HG02884 (cell line): ENCODE measurements around the gene SYNJ1.
"Not testable (repeated sequence)": the region's sequence is repeated elsewhere in the genome, so short reads cannot be mapped to it uniquely, and the experiment has no call there.

Source experiments
- ATAC-seq: cut with Tn5 transposase; IDR thresholded peaks from one replicate; pipeline ENCODE4 v1.9.1; 2021; ENCODE audit warnings: mild to moderate bottlenecking, moderate library complexity; ENCODE audit not compliant: unreplicated experiment

SYNJ1 gene, protein sequence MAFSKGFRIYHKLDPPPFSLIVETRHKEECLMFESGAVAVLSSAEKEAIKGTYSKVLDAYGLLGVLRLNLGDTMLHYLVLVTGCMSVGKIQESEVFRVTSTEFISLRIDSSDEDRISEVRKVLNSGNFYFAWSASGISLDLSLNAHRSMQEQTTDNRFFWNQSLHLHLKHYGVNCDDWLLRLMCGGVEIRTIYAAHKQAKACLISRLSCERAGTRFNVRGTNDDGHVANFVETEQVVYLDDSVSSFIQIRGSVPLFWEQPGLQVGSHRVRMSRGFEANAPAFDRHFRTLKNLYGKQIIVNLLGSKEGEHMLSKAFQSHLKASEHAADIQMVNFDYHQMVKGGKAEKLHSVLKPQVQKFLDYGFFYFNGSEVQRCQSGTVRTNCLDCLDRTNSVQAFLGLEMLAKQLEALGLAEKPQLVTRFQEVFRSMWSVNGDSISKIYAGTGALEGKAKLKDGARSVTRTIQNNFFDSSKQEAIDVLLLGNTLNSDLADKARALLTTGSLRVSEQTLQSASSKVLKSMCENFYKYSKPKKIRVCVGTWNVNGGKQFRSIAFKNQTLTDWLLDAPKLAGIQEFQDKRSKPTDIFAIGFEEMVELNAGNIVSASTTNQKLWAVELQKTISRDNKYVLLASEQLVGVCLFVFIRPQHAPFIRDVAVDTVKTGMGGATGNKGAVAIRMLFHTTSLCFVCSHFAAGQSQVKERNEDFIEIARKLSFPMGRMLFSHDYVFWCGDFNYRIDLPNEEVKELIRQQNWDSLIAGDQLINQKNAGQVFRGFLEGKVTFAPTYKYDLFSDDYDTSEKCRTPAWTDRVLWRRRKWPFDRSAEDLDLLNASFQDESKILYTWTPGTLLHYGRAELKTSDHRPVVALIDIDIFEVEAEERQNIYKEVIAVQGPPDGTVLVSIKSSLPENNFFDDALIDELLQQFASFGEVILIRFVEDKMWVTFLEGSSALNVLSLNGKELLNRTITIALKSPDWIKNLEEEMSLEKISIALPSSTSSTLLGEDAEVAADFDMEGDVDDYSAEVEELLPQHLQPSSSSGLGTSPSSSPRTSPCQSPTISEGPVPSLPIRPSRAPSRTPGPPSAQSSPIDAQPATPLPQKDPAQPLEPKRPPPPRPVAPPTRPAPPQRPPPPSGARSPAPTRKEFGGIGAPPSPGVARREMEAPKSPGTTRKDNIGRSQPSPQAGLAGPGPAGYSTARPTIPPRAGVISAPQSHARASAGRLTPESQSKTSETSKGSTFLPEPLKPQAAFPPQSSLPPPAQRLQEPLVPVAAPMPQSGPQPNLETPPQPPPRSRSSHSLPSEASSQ (N-terminal part only)

DNA sequence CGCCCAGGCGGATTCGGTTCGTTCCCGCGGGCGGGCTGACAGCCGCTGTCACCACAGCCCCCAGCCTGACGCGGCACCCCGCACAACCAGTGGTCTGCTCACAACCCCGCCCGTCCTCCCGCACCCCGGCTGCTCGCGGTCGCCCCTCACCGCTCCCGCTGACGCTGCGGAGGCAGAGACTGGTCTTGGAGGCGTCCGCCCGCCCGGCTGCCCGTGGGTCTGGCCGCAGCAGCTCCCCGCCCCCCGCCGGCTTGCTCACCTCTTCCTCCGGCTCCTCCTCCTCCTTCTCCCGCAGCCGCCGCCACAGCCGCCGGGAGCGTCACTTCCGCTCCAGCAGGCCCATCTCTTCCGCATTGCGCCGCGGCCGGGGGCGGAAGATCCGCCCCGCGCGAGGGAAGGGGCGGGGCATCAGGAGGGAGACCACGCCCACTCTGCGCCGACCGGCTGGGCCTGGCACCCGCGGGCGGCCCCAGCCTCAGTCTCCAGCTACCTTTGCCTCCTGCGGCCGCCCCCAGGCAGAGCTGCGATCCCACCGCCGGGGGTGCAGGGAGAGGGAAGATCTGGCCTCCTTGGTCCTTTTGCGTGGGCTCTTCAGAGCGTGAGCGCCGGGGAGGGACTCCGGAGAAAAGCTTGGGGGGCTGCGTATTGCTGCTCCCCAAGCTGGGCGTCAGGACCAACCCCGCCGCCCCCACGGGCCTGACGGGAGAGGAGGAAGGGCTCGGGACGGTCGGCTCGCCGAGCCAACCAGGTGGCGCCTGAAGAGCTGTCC lies at the start of gene SYNJ1:
SYNJ1 (minus strand) TSS at position 327 of the 769 bp plus-strand sequence. CDS start 1,118 bp downstream, outside the sequence.
- peak; percentile 87 for ATAC-seq

DNA sequence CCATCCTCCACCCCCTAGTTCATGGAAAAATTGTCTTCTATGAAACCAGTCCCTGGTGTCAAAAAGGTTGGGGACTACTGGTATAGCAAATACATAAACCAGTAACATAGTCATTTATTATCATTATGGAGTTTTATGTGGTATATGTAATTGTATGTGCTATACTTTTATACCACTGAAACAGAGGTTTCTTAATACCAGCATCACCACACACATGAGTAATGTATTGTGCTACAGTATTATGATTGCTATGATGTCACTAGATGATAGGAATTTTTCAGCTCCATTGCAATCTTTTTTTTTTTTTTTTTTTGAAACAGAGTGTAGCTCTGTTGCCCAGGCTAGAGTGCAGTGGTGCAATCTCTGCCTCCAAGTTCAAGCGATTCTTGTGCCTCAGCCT lies 49.5 kb upstream of the SYNJ1 start:
- no peak for ATAC-seq

DNA sequence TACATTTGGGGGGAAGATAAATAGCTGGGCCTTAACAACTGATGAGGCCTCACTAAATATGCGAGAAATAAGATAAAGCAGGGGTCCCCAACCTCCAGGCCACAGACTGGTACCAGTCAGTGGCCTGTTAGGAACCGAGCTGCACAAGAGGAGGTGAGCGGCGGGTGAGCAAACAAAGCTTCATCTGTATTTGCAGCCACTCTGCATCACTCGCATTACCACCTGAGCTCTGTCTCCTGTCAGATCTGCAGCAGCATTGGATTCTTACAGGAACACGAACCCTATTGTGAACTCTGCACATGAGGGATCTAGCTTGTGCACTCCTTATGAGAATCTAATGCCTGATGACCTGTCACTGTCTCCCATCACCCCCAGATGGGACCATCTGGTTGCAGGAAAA lies 48.9 kb upstream of the SYNJ1 start:
- no peak for ATAC-seq

DNA sequence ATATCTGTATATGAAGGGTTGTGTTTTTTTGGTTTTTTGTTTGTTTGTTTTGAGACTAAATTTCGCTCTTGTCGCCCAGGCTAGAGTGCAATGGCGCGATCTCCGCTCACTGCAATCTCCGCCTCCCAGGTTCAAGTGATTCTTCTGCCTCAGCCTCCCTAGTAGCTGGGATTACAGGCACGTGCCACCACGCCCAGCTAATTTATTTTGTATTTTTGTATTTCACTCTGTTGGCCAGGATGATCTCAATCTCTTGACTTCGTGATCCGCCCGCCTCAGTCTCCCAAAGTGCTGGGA lies 45.2 kb upstream of the SYNJ1 start:
- not testable (repeated sequence) for ATAC-seq

DNA sequence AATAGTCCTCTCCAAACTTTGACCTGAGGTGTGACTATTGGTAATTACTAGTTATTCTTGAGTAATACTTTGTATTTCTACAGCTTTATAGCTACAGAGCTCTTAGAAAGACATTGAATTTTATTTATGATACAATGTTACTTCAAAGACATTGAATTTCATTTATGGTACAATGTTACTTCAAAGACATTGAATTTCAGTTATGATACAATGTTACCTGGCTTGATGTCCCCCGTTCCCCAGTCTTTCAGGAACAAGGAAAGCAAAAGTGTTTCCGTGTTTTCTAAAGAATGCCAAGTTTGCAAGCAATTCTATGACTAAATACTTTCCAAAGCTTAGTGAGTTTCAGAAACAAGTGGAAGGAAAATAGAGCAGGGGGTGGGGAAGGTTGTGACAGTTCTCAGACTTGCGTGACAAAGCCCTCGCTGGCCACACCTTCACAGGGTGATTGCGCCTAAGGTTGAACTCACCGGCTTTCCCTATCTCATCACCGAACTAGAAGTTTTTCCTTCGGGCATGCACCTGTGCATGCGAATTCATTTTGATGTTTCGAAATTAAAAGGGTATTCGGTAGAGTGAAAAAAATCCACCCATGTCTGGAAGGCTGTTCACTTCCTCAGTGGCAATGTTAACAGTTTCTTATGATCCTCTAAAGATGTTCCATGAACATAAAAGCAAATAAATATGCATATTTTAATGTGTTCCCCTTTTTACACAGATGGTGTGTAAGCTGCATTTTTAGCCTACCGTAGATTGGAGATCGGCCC lies 44.7 kb upstream of the SYNJ1 start:
- no peak for ATAC-seq

DNA sequence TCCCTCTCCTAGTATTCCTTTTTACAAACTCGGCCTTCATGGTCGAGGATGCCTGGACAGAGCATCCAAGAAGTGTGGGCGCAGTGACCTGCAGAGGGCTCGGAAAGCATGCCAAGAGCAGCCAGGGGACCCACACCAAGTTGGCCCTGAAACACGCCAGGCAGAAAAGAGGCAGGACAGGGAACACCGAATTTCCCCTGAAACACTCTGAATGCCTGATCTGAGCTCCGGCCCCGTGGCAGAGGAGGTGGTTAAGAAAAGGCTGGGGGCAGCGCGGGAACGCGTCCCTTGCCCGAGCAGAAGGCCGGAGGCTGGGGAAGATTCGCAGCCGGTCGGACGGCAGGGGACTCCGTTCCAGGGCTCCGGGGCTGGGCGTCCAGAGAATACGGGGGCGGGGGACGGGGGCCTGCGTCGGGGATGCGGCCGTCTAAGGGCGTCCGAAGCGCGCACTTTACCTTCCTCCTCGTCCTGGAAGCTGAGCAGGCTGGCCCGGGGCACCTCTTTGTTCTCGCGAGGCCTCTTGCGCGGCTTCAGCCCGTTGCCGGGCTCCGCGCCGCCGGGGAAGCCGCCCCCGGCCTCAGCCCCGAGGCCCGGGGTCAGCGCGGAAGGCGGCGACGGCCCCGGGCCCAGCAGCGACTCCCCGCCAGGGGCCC lies 43.2 kb upstream of the SYNJ1 start:
- ATAC-seq = peak; percentile 39

DNA sequence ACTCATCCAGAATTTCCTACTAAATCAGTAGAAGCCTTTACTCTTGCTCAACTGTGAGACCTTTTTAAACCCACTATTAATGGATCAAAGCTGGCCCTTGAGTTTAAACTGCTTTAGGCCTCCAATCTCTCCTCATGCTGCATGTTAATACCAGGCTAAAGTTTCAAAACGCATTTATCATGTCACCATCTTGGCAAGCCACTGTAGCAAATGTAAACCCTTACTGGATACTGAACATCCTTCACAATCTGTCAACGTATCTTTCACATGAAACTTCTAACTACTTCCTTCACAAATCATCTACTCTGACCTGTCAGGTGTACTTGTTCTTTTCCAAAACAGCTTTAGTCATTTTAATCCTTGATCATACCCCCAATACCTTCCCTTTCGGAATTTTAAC lies 40.7 kb upstream of the SYNJ1 start:
- ATAC-seq = no peak

DNA sequence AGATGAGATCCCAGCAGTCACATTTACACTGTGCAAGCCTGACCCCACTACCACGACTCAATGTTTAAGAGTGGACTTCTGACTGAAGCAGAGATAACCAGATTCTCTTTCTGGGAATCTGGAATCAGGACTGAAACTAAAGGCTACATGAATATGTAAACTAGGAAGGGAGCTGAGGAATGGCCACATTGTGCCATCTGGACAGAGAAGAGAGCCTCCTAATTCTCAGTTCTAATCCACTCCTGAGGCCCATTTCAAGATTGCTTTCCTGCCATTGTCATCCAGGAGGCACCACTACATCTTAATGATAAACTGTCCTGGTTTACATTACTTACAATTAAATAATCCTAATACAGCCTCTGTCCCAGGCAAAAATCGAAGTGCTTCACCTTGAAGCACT lies 37.2 kb upstream of the SYNJ1 start:
- ATAC-seq = no peak

DNA sequence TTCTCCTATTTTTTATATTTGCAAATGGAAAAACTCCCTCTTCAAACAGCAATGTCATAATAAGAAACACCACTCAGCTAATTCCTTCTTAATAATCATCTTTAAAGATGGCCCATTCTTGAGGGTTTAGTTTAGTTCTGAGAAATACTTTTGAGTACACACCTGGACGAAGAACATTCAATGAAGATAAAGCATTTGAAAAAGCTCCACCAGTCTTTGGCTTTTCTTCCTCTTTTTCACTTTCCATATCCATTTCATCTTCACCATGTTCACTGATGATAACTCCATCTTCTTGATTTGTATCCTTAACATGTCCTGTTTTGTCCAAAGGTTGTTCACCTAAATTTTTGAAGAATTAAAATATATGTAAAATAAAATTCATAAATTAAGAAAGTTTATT lies 36.4 kb upstream of the SYNJ1 start:
- ATAC-seq = no peak

DNA sequence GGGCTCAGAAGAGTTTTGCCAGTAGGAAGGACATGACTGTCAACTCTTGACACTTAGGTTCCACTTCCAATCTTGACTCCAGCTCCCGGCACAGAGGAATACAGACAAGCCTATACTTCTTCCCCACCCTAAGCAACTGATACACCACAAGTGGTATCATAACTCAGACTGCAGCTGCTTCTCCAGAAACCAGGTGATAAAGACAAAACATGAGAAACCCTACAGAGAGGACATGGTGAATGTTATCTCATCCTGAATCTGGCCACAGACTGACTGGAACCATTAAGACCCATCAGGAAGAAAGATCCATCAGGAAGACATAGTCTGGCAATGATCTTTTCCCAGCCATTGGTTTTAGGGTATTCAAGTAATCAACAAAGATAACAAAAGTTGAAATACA lies 30.0 kb upstream of the SYNJ1 start:
- no peak for ATAC-seq

DNA sequence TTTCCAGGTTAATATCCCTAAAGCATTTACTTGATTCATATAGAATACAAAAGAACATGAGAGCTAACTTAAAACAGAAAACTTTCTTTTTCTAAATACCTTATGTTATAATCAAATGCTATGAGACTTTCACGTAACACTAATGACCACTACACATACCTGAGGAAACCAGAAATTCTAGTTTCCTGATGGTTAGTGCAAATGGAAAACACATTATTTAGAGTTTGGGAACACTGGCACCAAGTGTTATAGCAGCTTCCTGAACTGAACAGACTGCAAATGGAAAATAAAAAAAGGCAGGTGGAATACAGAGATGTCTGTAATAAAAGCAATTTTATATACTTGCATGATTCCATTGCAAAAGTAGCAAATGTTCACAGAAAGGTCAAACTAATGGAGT lies 28.3 kb upstream of the SYNJ1 start:
- no peak for ATAC-seq

DNA sequence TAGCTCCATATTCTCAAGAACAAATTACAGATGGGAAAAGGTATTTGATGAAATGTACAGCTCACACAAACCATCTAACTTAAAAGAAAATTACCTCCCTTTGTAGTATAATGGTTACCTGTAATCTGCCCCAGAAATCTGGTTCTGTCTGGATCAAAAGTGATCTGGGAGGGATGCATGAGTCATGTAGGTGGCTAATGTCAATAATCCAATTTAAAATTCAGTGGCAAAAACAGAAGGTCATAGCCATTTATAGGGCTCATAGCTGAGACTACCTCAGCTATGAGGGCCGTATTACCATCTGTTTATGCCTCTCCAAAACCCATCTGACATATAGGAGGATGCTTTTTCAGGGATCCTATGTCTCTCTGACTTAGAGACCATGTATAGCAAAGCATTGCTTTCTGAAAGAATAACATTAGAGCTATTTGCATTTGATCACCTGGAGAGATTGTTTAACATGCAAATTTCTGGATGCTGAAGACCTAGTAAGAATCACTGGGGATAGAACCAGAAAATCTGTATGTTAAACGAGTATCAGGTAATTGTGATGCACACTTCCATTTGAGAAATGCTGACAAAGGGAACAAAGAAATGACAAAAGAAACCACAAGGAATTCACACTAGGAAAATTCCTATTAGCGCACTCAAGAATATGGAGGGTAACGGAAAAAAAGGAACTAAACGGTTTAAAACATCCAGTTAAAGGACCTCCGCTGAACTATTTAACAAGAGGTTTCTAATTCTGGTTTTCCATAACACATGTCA lies 26.2 kb upstream of the SYNJ1 start:
- no peak for ATAC-seq

DNA sequence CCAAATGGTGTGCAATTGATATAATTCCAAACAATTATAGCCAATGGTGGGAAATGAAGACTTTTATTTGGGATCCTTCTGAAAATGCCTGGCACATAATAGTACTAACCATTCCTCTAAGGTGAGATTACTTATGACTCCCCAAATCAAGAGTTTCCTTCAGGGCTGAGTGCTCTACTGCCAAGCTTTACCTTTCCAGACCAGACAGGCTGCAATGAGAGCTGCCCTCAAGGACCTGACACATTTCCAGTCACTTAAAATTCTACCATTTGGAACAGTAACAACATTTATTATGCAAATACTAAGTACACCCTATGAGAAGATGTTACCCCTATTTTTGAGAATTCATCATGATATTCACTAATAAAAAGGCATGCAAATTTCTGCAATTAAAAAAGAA lies 22.6 kb upstream of the SYNJ1 start:
- ATAC-seq = no peak

DNA sequence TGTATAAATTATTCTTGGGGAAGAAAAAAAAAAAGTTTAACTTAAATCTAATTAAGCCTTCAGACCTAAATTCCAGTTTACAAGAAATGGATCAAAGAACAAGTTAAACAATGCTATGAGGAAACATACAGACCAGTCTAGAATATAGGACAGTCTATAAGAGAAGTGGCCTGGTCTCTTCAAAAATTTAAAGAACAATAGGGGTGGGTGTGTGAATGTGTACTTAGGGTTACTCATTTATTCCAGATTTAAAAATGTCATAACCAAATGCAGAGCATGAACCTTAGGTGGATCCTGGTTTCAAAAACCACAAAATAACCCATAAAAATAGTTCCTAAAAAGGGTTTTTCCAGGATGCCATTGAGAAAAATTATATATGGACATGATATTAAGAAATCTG lies 21.8 kb upstream of the SYNJ1 start:
- no peak for ATAC-seq

DNA sequence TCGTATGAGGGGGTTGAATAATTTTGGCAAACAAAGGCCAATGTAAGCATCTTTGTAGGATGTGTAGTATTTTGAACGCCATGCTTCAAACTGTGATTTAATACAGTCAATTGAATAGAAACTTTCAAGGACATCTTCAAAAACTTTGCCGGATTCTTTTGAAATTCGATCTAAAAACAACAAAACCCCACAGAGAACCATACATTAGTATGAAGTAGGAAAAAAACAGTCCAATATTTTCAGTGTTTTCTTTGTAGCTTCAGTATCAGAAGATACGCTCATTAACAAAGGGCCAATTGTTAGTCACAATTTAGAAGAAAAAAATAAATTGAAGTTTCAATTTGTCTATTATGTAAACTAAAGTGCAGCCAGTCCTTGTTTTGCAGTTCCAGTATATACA lies 20.7 kb upstream of the SYNJ1 start:
- no peak for ATAC-seq

DNA sequence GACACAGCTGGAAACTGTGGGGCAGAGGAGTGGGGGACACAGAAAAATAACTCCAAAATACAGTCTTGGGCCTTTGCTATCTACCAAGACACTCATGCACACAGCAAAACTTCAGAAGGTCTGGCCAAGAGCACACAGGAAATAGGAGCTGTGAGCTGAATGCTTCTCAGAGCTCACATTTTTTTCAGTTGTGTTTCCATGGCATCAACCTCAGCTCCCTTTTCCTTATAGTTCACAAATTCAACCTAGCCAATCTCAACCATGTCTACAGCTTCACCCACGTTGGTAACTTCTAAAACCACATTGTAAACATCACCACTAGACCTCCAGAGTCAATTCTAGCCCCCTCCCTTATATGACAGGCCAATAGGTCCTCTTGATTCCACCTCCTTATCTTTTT lies 19.6 kb upstream of the SYNJ1 start:
- no peak for ATAC-seq

DNA sequence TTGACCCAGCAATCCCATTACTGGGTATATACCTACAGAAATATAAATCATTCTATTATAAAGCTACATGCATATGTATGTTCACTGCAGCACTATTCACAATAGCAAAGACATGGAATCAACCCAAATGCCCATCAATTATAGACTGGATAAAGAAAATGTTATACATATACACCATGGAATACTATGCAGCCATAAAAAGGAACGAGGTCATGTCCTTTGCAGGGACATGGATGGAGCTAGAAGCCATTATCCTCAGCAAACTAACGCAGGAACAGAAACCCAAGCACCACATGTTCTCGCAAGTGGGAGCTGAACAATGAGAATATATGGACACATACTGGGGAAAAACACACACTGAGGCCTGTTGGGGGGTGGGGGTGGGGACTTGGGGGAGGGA lies 18.9 kb upstream of the SYNJ1 start:
- not testable (repeated sequence) for ATAC-seq

DNA sequence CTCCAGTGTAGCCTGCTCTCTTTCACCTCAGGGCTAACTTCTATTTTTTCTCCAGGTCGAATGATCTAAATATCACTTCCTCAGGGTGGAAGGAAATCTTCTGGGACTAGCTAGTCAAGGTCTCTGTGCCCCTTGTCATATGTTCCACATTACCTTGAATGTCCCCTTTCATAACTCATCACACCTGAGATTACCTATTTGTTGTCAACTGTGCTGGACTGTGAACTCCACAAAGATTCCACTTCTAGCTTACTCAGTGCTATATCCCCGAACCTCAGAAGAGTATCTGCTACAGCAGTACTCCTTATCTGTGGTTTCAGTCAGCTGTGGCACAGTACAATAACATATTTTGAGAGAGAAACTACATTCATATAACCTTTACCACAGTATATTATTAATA lies 14.6 kb upstream of the SYNJ1 start:
- ATAC-seq = no peak

DNA sequence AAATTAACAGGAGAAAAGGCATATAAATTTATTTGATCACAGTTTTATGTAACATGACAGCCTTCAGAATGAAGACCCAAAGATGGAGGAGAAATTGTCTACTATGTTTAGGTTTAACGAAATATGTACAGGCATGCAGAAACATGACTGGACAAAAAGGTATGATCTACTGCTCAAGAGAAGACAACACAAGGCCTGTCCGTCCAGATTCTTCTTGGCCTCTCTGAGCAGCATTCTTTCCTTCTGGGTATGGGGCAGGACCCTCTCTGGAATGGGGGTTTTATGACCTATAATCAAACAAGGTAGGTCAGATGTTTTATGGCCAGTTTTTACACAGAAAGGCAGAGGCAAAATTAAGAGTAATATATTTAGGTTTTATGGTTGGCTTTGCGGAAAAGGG lies 13.5 kb upstream of the SYNJ1 start:
- no peak for ATAC-seq
